SW 1271 (cell line): Measurements from ENCODE around the gene HSP90AA1.
"Not testable (repeated sequence)": the region's sequence is repeated elsewhere in the genome, so short reads cannot be mapped to it uniquely, and the experiment has no call there.

ENCODE experiments used
- DNase-seq, 2 experiments: peaks; one replicate each; lab custom pipeline; 2025; lab: John Stamatoyannopoulos, UW

Gene HSP90AA1

GRCh38 chr14:102094101-102094500, 7.3 kb upstream of the HSP90AA1 start:
- no peak for DNase-seq

GRCh38 chr14:102092806-102093205, 6.0 kb upstream of the HSP90AA1 start:
- DNase-seq: no peak

- no peak for DNase-seq
Observed at GRCh38 chr14:102090713-102091112, 3.9 kb upstream of the HSP90AA1 start.

- no peak for DNase-seq
Observed at GRCh38 chr14:102089621-102090343, 2.9 kb upstream of the HSP90AA1 start.

DNA sequence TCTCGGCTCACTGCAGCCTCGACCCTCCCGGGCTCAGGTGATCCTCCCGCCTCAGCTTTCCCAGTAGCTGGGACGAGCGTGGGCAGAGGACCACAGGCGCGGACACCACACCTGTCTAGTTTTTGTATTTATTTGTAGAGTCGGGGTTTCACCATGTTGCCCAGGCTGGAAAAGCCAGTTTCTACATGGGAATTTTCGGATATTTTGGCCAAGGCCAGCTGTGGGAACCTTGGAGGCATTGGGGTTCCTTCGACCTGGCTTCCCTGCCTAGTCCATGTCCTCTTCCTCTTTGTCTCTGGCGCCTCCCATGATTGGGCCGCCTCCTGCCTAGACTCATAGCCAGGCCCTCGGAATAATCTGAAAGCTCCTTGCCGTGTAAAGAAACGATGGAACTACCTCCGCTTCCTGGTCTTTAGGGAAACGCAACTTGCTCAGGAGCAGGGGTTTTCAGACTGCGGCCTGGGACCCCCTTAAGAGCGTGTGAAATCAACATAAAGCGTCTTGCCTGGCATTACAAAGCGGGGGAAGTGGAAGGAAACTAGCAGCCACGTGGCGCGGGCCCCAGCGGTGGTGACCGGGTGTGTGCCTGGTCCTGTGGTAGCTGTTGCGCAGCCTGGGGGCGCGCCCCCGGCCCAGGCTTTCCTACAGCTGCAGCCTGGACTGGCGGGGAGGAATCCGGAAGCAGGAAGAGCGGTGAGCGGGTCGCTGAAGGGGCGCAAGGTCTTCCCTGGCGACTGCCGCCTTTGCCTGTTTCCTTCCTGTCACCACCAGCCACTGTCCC, 1.4 kb upstream of the HSP90AA1 start:
- no peak for DNase-seq

DNA sequence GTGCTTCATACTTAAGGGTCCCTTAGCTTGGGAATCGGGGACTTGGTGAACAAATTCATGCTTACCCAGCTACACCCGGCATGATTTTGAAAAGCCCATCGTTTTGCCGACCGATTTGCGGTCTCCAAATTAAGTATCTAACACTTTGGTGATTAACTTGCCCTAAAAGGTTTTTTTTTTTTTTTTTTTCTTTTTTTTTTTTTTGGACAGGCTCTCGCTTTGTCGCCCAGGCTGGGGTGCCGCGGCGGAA, 843 bp upstream of the HSP90AA1 start:
- no peak for DNase-seq

DNA sequence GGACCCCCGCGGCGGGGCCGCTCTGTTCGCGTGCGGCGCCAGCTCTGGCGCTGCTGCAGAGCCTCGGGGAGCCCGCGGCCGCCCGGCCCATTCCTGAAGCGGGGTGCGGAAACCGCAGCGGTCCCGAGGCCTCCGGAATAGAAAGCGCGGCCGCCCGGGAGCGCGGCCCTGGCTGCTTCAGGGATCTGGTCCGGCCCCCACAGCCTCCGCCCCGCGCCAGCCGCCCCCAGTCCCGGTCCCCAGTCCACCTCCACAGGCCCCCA, 204 bp downstream of the HSP90AA1 start:
- DNase-seq: no peak

DNA sequence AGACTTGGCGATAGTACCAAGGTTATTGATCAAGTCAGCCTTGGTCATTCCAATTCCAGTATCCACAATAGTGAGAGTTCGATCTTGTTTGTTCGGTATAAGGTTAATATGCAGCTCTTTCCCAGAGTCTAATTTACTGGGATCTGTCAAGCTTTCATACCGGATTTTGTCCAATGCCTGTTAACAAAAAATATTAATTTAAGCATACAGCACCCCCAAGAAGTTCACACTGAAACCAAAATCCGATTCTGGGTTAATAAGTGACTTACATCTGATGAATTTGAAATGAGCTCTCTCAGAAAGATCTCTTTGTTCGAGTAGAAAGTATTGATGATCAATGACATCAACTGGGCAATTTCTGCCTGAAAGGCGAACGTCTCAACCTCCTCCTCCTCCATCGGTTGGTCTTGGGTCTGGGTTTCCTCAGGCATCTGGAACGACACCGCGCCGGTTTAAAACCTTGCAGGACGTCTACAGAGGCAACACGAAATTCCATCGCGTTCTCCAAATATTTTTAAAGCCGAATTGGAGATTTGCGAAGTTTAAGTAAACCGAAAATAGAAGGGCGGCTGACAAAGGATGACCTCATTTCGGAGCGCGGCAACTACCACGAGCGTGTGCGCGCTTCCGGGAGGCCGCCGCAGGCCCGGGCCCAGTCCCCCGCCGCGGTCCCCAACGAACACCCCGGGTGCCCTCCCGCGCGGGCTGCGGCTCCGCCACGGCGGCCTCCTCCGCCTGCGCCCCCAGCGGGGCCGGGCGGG, 716 bp downstream of the HSP90AA1 start:
- peak in 1 of 2 experiments; percentile 20 for DNase-seq

DNA sequence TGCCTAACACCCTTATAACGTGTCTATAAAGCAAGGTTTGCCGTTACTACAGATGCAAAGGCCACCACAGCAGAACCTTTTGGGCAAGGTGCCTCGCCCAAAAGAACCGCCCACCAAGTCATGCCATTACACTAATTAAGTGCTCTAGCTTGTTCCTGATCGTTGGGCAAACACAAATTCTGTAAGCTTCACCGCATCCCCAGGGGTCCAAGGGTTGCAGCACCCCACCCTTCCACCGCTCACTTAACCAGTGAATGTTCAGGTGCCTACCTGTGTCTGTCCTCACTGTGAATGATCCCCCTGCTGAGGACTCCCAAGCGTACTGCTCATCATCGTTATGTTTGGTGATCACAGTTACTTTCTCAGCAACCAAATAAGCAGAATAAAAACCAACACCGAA, 1.4 kb downstream of the HSP90AA1 start:
- DNase-seq: no peak

- DNase-seq: no peak
Observed at GRCh38 chr14:102084931-102085330, 1.9 kb downstream of the HSP90AA1 start.

GRCh38 chr14:102084522-102084921, 2.3 kb downstream of the HSP90AA1 start:
- not testable (repeated sequence) for DNase-seq

GRCh38 chr14:102081231-102082080, 5.4 kb downstream of the HSP90AA1 start:
- DNase-seq: no peak

DNA sequence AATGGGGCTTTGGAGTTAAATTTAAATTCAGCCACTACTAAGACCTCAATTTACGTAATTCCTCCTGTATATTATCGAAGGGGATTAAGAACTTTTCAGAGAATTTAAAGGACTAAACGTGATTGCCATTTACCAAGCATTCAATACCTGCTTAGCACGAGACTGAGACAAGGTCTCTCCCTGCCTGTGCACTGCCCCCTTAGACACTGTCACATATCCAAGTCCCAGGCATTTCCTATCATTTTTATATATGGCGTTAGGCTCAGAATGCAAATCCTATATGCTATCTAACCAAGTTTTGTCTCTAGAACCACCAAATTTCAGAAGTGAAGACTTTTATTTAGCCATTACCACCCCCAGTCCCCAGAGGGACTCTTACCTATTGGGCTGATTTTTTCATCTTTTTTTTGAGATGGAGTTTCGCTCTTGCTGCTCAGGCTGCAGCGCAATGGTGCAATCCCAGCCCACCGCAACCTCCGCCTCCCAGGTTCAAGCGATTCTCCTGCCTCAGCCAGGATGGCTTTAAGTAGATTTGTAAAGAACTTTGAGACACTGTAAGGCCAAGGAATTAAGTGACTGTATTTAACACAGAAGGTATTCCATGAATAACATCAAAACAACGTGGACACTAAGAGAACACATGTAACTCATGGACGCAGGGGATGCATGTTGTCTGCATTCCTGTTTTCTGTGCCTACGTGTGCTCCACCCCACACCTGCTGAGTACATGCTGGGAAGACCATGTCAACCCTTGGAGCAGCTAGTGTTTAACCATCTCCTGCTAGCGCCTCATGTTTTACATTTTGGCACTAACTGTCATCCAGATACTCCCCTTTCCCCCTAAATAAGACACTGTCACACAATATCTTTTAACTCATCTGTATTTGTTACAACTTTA, 6.4 kb downstream of the HSP90AA1 start:
- DNase-seq: no peak

DNA sequence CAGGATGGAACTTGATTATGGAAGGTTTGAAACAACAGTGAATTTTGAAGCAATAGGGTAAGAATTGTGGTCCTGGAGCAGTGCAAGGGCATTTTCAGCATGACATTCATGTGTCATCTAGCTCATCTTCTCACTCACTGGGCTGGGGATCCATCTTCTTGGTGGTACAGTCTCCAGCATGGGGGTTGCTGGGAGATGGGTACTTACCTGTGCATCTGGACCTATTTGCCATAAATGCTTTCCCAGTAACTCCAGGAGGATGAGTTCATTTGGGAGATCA, 7.2 kb downstream of the HSP90AA1 start:
- DNase-seq: no peak

DNA sequence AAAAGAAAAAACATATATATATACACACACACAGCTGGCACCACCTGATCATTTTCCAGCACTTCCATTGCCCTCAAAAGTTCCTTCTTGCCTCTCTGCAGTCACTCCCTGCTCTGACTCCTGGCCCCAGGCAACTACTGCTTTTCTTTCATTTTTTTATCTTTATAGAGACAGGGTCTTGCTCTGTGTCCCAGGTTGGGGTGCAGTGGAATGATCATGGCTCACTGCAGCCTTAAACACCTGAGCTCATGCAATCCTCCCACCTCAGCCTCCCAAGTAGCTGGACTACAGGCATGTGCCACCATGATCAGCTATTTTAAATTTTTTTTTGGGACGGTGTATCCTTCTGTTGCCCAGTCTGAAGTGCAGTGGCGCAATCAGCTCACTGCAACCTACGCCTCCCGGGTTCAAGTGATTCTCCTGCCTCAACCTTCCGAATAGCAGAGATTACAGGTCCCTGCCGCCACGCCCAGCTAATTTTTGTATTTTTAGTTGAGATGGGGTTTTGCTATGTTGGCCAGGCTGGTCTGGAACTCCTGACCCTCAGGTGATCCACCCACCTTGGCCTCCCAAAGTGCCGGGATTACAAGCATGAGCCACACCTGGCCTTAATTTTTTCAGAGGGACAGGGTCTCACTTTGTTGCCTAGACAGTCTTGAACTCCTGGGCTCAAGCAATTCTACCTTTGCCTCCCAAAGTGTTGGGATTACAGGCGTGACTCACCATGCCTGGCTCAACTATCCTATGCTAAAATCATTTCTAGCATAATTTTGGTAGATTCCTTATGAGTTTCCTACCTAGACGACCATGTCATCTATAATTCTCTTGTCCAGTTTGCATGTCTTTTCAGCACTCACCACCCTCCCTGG, 7.8 kb downstream of the HSP90AA1 start:
- DNase-seq: no peak

DNA sequence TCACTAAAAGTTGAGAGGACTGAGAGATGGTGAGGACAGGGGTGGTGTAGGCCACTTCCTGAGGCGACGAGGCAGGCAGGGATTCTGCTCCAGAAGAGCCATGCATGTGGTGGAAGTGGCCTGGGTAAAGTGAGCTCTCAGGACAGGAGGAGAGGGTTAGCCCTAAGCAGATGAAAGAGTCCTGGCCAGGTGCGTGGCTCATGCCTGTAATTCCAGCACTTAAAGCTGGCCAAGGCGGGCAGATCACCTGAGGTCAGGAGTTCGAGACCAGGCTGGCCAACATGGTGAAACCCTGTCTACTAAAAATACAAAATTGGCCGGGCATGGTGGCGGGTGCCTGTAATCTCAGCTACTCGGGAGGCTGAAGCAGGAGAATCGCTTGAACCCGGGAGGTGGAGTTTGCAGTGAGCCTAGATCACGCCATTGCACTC, 8.5 kb downstream of the HSP90AA1 start:
- DNase-seq: not testable (repeated sequence)

DNA sequence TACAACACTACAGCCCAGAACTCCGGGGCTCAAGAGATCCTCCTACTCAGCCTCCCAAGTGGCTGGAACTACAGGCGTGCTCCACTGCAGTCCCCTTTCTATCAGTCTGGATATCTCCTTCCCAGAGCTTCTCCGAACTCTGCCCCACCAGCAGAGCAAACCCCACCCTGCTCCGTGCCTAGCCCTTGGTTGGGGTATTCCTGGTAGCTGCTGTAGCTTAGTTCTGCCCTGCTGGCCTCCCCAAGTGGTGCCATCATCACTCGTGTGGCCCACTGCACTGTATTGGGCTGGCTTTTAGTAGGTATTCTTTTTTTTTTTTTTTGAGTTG, 9.5 kb downstream of the HSP90AA1 start:
- DNase-seq: no peak

- DNase-seq: no peak
Observed at GRCh38 chr14:102075155-102075554, 11.7 kb downstream of the HSP90AA1 start.

- DNase-seq: no peak
Observed at GRCh38 chr14:102074415-102074964, 12.4 kb downstream of the HSP90AA1 start.

- peak; percentile 36 to 77 for DNase-seq
Observed at GRCh38 chr14:102071283-102071998, 15.4 kb downstream of the HSP90AA1 start.
